PC-9 (cell line): ENCODE measurements around the gene MORC4.

Experiments used
- CTCF ChIP-seq: fragments of 200-600 bp; sonication (generic); conservative IDR thresholded peaks from 2 replicates; pipeline ENCODE4 v1.6.1; 2017; ENCODE audit warnings: mixed run types, antibody characterized with exemption, mild to moderate bottlenecking, moderate library complexity
- EZH2 ChIP-seq: fragments of 200-600 bp; sonication (generic); IDR thresholded peaks from 2 replicates; pipeline ENCODE4 v1.8.0; 2017; ENCODE audit warnings: antibody characterized with exemption, low read depth

GRCh38 chrX:106905064-106905708, 94.8 kb downstream of the MORC4 start:
- TF ChIP-seq EZH2 (no peak), CTCF (no peak)
